ENCODE results near the gene CELF1. TPM values are rescaled to one million over a fixed set of nuclear protein-coding genes. Genes with fewer than 3 reads are reported as not detected.

The CELF1 gene
- total RNA-seq, 1 donor from 2014 or later, result 82.2 TPM

DNA sequence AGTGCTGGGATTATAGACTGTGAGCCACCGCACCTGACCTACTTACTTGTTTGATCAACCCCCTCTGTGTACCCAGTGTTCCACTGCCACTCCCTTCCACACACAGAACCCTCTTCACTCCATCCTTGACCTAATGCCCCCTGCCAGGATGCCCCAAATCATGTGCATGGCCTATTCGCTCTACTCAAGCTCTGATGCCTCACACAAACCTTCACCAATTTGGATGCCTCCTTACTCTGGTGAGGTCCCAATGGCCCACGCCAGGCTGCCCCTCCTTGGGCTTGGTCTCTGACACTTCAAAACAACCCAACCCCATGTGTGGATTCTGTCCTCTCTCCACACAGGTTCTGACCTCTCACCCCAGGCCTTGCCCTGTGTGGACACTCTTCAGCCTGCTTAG, 117.2 kb downstream of the CELF1 start:
- TF ChIP-seq, protein P1, sequence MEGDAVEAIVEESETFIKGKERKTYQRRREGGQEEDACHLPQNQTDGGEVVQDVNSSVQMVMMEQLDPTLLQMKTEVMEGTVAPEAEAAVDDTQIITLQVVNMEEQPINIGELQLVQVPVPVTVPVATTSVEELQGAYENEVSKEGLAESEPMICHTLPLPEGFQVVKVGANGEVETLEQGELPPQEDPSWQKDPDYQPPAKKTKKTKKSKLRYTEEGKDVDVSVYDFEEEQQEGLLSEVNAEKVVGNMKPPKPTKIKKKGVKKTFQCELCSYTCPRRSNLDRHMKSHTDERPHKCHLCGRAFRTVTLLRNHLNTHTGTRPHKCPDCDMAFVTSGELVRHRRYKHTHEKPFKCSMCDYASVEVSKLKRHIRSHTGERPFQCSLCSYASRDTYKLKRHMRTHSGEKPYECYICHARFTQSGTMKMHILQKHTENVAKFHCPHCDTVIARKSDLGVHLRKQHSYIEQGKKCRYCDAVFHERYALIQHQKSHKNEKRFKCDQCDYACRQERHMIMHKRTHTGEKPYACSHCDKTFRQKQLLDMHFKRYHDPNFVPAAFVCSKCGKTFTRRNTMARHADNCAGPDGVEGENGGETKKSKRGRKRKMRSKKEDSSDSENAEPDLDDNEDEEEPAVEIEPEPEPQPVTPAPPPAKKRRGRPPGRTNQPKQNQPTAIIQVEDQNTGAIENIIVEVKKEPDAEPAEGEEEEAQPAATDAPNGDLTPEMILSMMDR (IDR thresholded peaks at IDR 0.05), result no peak
- no peaks in the 10 kb centered on the region for H3K27me3 Mint-ChIP-seq (ENCODE audit: low read depth)
- H3K36me3 Mint-ChIP-seq (ENCODE audit: low read depth), result no peaks in the 10 kb centered on the region
- H3K4me3 Mint-ChIP-seq (ENCODE audit: unreplicated experiment), result no peak overlapping the region
- H3K9me3 Mint-ChIP-seq (ENCODE audit: low read depth), result no peaks in the 10 kb centered on the region
- DNase-seq (ENCODE audit: low spot score), result no peak
- no peaks in the 10 kb centered on the region for H3K4me1 Mint-ChIP-seq (ENCODE audit: low read depth)
- H3K27ac Mint-ChIP-seq (ENCODE audit: unreplicated experiment), result no peak overlapping the region

DNA sequence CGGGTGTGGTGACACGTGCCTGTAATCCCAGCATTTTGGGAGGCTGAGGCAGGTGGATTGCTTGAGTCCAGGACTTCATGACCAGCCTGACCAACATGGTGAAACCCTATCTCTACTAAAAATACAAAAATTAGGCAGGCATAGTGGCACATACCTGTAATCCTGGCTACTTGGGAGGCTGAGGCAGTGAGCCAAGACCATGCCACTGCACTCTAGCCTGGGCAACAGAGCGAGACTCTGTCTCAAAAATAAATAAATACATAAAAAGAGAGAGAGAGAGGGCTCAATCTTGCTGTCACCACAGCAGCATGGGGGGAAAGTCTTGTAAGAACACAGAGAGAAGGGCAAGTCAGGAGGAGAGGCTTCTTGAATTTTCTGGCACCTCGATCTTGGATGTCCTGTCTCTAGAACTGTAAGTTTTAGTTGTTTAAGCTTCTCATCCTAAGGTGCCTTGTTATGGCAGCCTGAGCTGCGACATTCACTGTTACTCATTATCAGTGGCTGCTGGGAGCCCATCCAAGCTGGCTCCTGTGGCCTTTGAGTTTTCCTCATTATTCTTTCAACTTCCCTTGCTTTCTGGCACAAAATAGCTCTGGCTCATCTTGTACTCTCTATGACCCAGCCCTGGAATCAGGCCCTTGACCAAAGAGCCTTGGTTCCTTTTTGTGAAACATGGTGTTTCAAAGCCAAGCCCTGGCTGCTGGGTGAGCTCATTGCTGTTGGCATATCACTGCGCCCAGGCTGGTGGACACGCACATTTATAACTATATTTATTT, 118.7 kb downstream of the CELF1 start:
- Mint-ChIP-seq H3K9me3 (ENCODE audit: low read depth) (no peaks in the 10 kb centered on the region), H3K4me3 (ENCODE audit: unreplicated experiment) (no peak overlapping the region), H3K27me3 (ENCODE audit: low read depth) (no peaks in the 10 kb centered on the region), H3K4me1 (ENCODE audit: low read depth) (no peaks in the 10 kb centered on the region), H3K27ac (ENCODE audit: unreplicated experiment) (no peak overlapping the region), H3K36me3 (ENCODE audit: low read depth) (no peaks in the 10 kb centered on the region)
- TF ChIP-seq, protein P1 (IDR thresholded peaks at IDR 0.05), result no peak
- no peak for DNase-seq (ENCODE audit: low spot score)

DNA sequence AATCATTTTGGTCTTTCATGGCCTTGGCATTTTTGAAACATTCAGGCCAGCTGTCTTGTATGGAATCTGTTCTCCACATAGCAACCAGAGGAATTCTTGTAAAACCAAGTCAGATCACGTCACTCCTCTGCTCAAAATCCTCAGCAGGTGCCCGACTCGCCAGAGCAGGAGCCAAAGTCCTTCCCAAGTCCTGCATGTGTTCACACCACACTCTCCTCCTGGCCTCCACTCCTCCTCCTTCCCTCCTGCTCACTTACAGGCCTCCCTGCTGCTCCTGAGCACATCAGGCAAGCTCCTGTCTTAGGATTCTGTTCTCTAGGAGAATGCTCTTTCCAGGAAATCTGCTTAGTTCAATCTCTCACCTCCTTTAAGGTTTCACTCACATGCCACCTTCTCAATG, 119.8 kb downstream of the CELF1 start:
- H3K27me3 Mint-ChIP-seq (ENCODE audit: low read depth), result no peaks in the 10 kb centered on the region
- TF ChIP-seq, protein P1 (IDR thresholded peaks at IDR 0.05), result no peak
- no peak overlapping the region for H3K27ac Mint-ChIP-seq (ENCODE audit: unreplicated experiment)
- no peaks in the 10 kb centered on the region for H3K4me1 Mint-ChIP-seq (ENCODE audit: low read depth)
- DNase-seq (ENCODE audit: low spot score), result no peak
- no peaks in the 10 kb centered on the region for H3K36me3 Mint-ChIP-seq (ENCODE audit: low read depth)
- H3K9me3 Mint-ChIP-seq (ENCODE audit: low read depth), result no peaks in the 10 kb centered on the region
- no peak overlapping the region for H3K4me3 Mint-ChIP-seq (ENCODE audit: unreplicated experiment)

DNA sequence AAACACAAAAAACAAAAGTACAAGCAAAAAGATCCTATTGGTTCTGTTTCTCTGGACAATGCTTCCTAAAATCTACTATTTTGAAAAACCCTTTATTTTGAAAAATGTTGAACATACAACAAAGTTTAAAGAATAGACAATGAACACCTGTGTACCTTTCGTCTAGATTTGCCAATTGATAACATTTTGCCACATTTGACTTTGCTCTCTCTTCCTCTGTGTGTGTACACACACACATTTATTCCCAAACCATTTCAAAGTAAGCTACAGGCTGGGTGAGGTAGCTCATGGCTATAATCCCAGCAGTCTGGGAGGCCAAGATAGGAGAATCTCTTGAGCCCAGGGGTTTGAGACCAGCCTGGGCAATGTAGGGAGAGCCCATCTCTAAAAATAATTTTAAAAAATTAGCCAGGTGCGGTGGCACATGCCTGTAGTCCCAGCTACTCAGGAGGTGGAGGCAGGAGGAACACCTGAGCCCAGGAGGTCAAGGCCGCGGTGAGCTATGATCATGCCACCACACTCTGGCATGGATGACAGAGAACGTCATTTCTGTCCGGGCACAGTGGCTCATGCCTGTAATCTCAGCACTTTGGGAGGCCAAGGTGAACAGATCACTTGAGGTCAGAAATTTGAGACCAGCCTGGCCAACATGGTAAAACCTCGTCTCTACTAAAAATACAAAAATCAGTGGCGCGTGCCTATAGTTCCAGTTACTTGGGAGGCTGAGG, 121.4 kb downstream of the CELF1 start:
- no peaks in the 10 kb centered on the region for H3K36me3 Mint-ChIP-seq (ENCODE audit: low read depth)
- H3K4me1 Mint-ChIP-seq (ENCODE audit: low read depth), result peaks cover 5% of the 10 kb centered on the region
- TF ChIP-seq, protein P1 (IDR thresholded peaks at IDR 0.05), result no peak
- no peaks in the 10 kb centered on the region for H3K9me3 Mint-ChIP-seq (ENCODE audit: low read depth)
- no peaks in the 10 kb centered on the region for H3K27me3 Mint-ChIP-seq (ENCODE audit: low read depth)
- no peak overlapping the region for H3K4me3 Mint-ChIP-seq (ENCODE audit: unreplicated experiment)
- no peak overlapping the region for H3K27ac Mint-ChIP-seq (ENCODE audit: unreplicated experiment)
- DNase-seq (ENCODE audit: low spot score), result no peak

DNA sequence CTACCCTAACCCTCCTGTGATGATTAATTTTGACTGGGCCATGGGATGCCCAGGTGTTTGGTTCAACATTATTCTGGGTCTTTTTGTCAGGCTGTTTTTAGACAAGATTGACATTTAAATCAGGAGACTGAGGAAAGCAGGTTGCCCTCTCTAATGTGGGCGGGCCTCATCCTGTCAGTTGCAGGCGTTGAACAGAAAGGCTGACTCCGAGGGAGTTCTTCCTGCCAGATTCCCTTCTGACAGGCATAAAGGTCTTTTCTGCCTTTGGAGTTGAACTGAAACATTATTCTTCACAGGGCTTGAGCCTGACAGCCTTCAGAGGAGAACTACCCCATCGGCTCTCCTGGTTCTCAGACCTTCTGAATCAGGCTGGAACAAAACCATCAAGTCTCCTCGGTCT, 122.4 kb downstream of the CELF1 start:
- Mint-ChIP-seq H3K9me3 (ENCODE audit: low read depth) (no peaks in the 10 kb centered on the region), H3K27ac (ENCODE audit: unreplicated experiment) (no peak overlapping the region), H3K4me3 (ENCODE audit: unreplicated experiment) (no peak overlapping the region), H3K27me3 (ENCODE audit: low read depth) (no peaks in the 10 kb centered on the region), H3K36me3 (ENCODE audit: low read depth) (peaks cover 4% of the 10 kb centered on the region), H3K4me1 (ENCODE audit: low read depth) (peaks cover 14% of the 10 kb centered on the region)
- TF ChIP-seq, protein P1 (IDR thresholded peaks at IDR 0.05), result no peak
- DNase-seq (ENCODE audit: low spot score), result no peak
